ENCODE results near the gene APLF. TPM values are rescaled to one million over a fixed set of nuclear protein-coding genes. Genes with fewer than 3 reads are reported as not detected.

APLF gene, protein sequence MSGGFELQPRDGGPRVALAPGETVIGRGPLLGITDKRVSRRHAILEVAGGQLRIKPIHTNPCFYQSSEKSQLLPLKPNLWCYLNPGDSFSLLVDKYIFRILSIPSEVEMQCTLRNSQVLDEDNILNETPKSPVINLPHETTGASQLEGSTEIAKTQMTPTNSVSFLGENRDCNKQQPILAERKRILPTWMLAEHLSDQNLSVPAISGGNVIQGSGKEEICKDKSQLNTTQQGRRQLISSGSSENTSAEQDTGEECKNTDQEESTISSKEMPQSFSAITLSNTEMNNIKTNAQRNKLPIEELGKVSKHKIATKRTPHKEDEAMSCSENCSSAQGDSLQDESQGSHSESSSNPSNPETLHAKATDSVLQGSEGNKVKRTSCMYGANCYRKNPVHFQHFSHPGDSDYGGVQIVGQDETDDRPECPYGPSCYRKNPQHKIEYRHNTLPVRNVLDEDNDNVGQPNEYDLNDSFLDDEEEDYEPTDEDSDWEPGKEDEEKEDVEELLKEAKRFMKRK
- total RNA-seq (1 to 10 TPM; 3.6 to 4.0 TPM), polyA plus RNA-seq (1.9 TPM)

DNA sequence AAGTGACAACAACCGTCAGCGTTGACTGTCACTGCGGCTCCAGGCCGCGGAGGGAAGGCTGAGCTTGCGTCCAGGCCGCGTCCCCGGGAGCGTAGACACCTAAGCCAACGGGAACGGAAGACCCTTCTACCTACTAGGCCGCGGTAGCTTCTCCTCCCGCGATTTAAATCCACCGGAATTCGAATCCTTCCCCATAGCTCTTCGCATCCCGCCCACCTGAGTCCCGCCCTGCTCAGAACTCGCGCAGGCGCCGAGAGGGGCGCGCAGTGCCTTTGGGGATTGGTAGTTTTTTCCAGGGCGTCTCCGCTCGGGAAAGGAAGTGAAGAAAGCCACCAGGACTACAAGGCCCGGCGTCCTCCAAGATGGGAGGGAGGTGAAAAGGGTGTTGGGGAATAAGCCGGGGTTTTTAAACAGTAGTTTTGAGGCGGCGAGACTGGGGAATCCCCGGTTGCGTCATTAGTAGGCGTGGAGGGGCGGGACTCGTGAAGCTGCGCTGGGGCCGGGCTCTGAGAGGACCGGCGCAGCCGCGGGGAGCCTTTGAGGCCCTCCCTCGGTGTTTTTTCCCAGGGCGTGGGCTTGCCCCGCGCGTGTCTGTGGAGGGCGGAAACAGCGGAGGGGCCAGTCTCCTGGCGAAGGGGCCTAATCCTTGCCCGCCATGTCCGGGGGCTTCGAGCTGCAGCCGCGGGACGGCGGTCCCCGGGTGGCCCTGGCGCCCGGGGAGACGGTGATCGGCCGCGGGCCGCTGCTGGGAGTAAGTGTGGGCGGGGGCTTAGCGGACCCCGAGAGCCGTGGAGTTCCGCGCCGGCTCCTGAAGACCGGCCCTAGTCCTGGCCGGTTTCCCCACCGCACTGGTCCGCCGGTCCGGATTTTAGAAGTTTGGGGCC, at the start of gene APLF, which contains the start of gene FBXO48:
APLF (plus strand) TSS at position 509 of the 884 bp plus-strand sequence; CDS start at position 656, 147 bp downstream.
FBXO48 (minus strand) TSS at position 218 of the 884 bp plus-strand sequence. CDS start 2,149 bp downstream, outside the sequence.
- ChIA-PET CTCF (interaction anchor here (0.7 to 7.0 kb wide), 14 partner anchors 11 to 458 kb away, joined by 3 to 55 read pairs (median 4); no protein-coding TSS in a partner anchor), POLR2A (interaction anchor here (0.7 to 1.8 kb wide), 7 partner anchors 14 to 441 kb away, joined by 3 to 9 read pairs (median 4); no protein-coding TSS in a partner anchor)
- Mint-ChIP-seq H3K27ac (peak within 1 kb of the TSS; percentile 90 to 99 (median 96)), H3K9me3 (no peaks in the 10 kb centered on the region), H3K4me3 (peak within 1 kb of the TSS; percentile 92 to 99 (median 97)), H3K4me1 (peaks cover 31 to 56% (median 42%) of the 10 kb centered on the region in 3 donors), H3K36me3 (peaks cover 0 to 9% (median 1%) of the 10 kb centered on the region in 3 donors), H3K27me3 (no peaks in the 10 kb centered on the region)
- no peaks in the 10 kb centered on the region for H3K27me3 ChIP-seq (ENCODE audit: insufficient read depth, low read length, poor library complexity, severe bottlenecking)
- H3K36me3 ChIP-seq (ENCODE audit: insufficient read depth, low read length) = no peaks in the 10 kb centered on the region
- H3K9me3 ChIP-seq (ENCODE audit: low read length) = no peaks in the 10 kb centered on the region
- peak; percentile 96 to 99 (median 99) for DNase-seq
- H3K4me1 ChIP-seq (ENCODE audit: insufficient read depth, low read length) = peaks cover 25% of the 10 kb centered on the region
- peak within 1 kb of the TSS; percentile 98 for H3K4me3 ChIP-seq (ENCODE audit: low read length)
- peak within 1 kb of the TSS; percentile 92 for H3K27ac ChIP-seq (ENCODE audit: low read depth, low read length)

DNA sequence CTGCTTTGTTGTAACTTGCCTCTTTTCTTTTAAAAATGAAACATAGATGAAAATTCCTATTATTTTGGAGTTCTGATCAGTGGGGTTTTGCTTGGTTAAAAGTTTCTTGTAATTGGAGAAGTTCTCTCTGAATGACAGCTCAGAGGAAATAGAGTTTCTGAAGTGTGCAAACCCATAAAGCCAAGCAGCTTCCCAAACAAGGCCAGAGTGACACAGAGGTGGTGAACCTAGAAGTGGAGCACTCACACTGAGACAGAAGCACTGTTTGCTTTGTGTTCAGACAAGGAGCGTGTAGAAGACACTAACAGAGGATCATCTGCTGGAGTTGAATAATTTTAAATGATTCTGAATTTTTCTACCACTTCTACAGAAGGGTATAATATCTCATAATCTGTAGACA, 49.5 kb upstream of the APLF start:
- Histone ChIP-seq H3K4me1 (ENCODE audit: insufficient read depth, low read length) (peaks cover 36% of the 10 kb centered on the region), H3K4me3 (ENCODE audit: low read length) (no peak overlapping the region), H3K27ac (ENCODE audit: low read depth, low read length) (no peak overlapping the region), H3K9me3 (ENCODE audit: low read length) (no peaks in the 10 kb centered on the region), H3K27me3 (ENCODE audit: insufficient read depth, low read length, poor library complexity, severe bottlenecking) (no peaks in the 10 kb centered on the region), H3K36me3 (ENCODE audit: insufficient read depth, low read length) (no peaks in the 10 kb centered on the region)
- no peak for DNase-seq
- H3K27me3 Mint-ChIP-seq = no peaks in the 10 kb centered on the region
- ChIA-PET POLR2A (interaction anchor here (0.6 kb wide), 1 partner anchor 404 kb away, joined by 10 read pairs; no protein-coding TSS in a partner anchor), CTCF (interaction anchor here (1.0 to 1.6 kb wide), 2 partner anchors 23 to 291 kb away, joined by 4 to 11 read pairs; no protein-coding TSS in a partner anchor)
- H3K9me3 Mint-ChIP-seq = no peaks in the 10 kb centered on the region
- peak overlapping the region in 5 of 7 donors; percentile 33 to 57 (median 37) for H3K4me3 Mint-ChIP-seq
- peaks cover 47 to 86% (median 73%) of the 10 kb centered on the region in 3 donors for H3K4me1 Mint-ChIP-seq
- H3K27ac Mint-ChIP-seq = peak overlapping the region; percentile 22 to 85 (median 61)
- peaks cover 0 to 1% (median 0%) of the 10 kb centered on the region in 3 donors for H3K36me3 Mint-ChIP-seq

DNA sequence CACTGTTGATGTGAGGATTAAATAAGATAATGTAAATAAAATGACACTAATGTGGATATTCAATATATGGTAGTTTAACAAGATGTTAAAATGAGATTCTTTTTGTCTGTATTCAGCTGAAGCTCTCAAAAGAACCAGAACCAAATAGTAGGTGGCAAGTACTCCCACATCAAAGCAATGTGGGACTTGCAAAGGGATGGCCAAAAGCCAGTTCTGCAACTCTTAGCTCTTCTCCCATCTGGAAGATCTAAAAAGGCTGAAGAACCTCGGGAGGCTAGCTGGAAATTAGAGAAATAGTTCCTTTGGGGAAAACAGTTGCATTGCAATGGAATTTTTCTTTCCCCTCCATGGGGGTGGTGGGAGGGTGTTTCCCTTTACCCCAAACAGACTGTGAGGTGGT, 49.0 kb upstream of the APLF start:
- Mint-ChIP-seq H3K4me1 (peaks cover 44 to 81% (median 68%) of the 10 kb centered on the region in 3 donors), H3K27ac (peak overlapping the region; percentile 7 to 89 (median 68)), H3K4me3 (peak overlapping the region in 4 of 7 donors; percentile 35 to 47 (median 38)), H3K36me3 (peaks cover 0 to 1% (median 0%) of the 10 kb centered on the region in 3 donors), H3K9me3 (no peaks in the 10 kb centered on the region), H3K27me3 (no peaks in the 10 kb centered on the region)
- Histone ChIP-seq H3K27ac (ENCODE audit: low read depth, low read length) (peak overlapping the region; percentile 15), H3K4me1 (ENCODE audit: insufficient read depth, low read length) (peaks cover 38% of the 10 kb centered on the region), H3K9me3 (ENCODE audit: low read length) (no peaks in the 10 kb centered on the region), H3K36me3 (ENCODE audit: insufficient read depth, low read length) (no peaks in the 10 kb centered on the region), H3K4me3 (ENCODE audit: low read length) (no peak overlapping the region), H3K27me3 (ENCODE audit: insufficient read depth, low read length, poor library complexity, severe bottlenecking) (no peaks in the 10 kb centered on the region)
- POLR2A ChIA-PET = interaction anchor here (0.6 kb wide), 1 partner anchor 403 kb away, joined by 10 read pairs; no protein-coding TSS in a partner anchor
- DNase-seq = no peak
- CTCF ChIA-PET = interaction anchor here (1.6 kb wide), 1 partner anchor 23 kb away, joined by 11 read pairs; no protein-coding TSS in a partner anchor

DNA sequence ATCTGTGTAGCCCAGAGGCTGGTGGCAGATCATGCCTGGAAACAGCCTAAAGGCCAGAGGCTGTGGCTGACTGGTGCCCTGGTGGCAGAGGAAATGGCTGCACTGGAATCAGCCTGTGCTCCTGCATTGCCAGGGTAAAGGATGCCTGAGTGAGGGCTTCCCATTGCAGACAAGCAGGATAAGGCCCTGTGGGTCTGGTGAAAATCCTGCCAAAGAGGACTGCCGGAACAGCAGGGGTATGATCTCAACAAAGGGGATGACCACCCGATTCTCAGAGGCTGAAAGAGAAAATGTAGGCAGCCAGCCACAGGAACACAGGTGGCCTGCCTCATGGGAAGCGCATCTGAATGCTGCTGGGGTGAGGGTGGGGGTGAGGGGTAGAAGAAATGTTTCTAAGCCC, 48.5 kb upstream of the APLF start:
- Histone ChIP-seq H3K4me3 (ENCODE audit: low read length) (no peak overlapping the region), H3K4me1 (ENCODE audit: insufficient read depth, low read length) (peaks cover 38% of the 10 kb centered on the region), H3K27ac (ENCODE audit: low read depth, low read length) (peak overlapping the region; percentile 15), H3K36me3 (ENCODE audit: insufficient read depth, low read length) (no peaks in the 10 kb centered on the region), H3K9me3 (ENCODE audit: low read length) (no peaks in the 10 kb centered on the region), H3K27me3 (ENCODE audit: insufficient read depth, low read length, poor library complexity, severe bottlenecking) (no peaks in the 10 kb centered on the region)
- peak overlapping the region in 6 of 8 donors; percentile 7 to 89 (median 76) for H3K27ac Mint-ChIP-seq
- H3K27me3 Mint-ChIP-seq = no peaks in the 10 kb centered on the region
- no peak for DNase-seq
- ChIA-PET CTCF (interaction anchor here (1.6 kb wide), 1 partner anchor 22 kb away, joined by 11 read pairs; no protein-coding TSS in a partner anchor), POLR2A (no interaction called here)
- peak overlapping the region in 2 of 7 donors; percentile 38 to 78 for H3K4me3 Mint-ChIP-seq
- H3K4me1 Mint-ChIP-seq = peaks cover 42 to 78% (median 65%) of the 10 kb centered on the region in 3 donors
- H3K36me3 Mint-ChIP-seq = peaks cover 0 to 1% (median 0%) of the 10 kb centered on the region in 3 donors
- no peaks in the 10 kb centered on the region for H3K9me3 Mint-ChIP-seq

DNA sequence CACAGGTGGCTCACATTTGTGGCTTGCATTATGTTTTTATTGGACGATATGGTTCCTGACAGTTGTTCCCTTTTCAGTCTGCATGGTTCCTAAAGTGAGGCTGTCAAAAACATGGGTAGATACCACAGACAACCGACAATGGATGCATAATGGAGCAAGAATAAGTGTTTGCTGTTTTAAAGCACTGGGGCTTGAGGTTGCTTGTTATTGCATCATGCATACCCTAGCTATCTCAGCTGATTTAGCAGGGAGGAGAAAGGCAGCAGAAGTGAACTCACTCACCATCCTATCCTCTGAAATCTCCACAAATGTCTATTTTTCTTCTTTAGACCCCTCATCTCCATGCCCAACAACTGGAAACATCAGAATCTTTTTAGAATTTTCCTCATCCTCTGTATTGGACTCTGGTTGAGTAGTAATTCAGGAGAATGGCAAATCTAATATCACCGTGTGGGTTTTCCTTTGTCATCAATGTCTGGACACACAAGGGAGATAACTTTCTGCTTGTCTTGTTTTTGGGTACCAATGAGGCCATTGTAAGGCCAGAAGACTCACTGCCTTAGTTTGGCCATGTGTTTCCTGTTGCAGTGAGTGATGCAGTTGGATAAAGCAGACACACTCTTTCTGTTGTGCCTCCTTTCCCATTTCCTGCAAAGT, 47.0 kb upstream of the APLF start:
- H3K36me3 ChIP-seq (ENCODE audit: insufficient read depth, low read length) = no peaks in the 10 kb centered on the region
- no peak for DNase-seq
- Mint-ChIP-seq H3K36me3 (peaks cover 0 to 1% (median 0%) of the 10 kb centered on the region in 3 donors), H3K27ac (peak overlapping the region in 1 of 8 donors; percentile 9), H3K4me1 (peaks cover 40 to 63% (median 62%) of the 10 kb centered on the region in 3 donors), H3K27me3 (no peaks in the 10 kb centered on the region), H3K4me3 (no peak overlapping the region), H3K9me3 (no peaks in the 10 kb centered on the region)
- CTCF ChIA-PET = interaction anchor here (1.1 kb wide), 1 partner anchor 24 kb away, joined by 3 read pairs; no protein-coding TSS in a partner anchor
- peaks cover 49% of the 10 kb centered on the region for H3K4me1 ChIP-seq (ENCODE audit: insufficient read depth, low read length)
- H3K4me3 ChIP-seq (ENCODE audit: low read length) = no peak overlapping the region
- H3K9me3 ChIP-seq (ENCODE audit: low read length) = no peaks in the 10 kb centered on the region
- no peaks in the 10 kb centered on the region for H3K27me3 ChIP-seq (ENCODE audit: insufficient read depth, low read length, poor library complexity, severe bottlenecking)
- POLR2A ChIA-PET = interaction anchor here (0.5 kb wide), 1 partner anchor 60 kb away, joined by 4 read pairs; no protein-coding TSS in a partner anchor
- no peak overlapping the region for H3K27ac ChIP-seq (ENCODE audit: low read depth, low read length)

DNA sequence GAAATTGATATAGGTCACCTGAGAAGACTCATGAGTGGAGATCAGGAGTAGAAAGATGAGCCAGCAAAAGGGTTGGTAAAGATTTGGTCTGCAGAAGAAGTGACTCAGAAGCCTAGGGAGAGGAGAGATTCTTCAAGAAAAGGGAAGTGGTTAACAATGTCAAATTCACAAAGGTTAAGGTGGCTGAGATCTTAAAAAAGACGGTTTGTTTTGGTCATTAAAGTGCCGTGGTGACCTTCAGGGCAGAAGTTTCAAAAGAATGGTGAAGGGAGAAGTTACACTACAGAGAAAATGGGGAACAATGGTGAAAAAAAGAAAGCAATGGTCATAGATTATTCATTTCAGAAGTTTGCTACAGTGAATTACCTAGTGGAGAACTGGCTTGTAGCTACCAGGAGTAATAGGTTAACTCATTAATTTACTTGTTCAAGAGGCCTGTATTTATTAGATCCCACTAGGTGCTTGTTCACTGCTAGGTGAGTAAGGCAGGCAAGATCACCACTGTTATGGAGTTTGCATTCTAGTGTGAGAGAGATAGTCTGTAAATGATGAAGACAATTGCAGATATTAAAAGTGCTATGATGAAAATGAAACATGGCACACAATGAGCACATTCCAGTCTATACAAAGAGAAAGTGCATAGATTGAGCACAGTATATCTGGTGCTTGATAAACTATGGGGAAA, 43.3 kb upstream of the APLF start:
- no peaks in the 10 kb centered on the region for H3K36me3 ChIP-seq (ENCODE audit: insufficient read depth, low read length)

More for the DNA sequence above, 43.3 kb upstream of the APLF start:
- H3K27me3 Mint-ChIP-seq = no peaks in the 10 kb centered on the region
- ChIA-PET CTCF (no interaction called here), POLR2A (interaction anchor here (1.2 kb wide), 1 partner anchor 17 kb away, joined by 4 read pairs; no protein-coding TSS in a partner anchor)
- Histone ChIP-seq H3K4me1 (ENCODE audit: insufficient read depth, low read length) (peaks cover 53% of the 10 kb centered on the region), H3K4me3 (ENCODE audit: low read length) (no peak overlapping the region), H3K27me3 (ENCODE audit: insufficient read depth, low read length, poor library complexity, severe bottlenecking) (no peaks in the 10 kb centered on the region), H3K9me3 (ENCODE audit: low read length) (no peaks in the 10 kb centered on the region), H3K27ac (ENCODE audit: low read depth, low read length) (no peak overlapping the region)
- H3K36me3 Mint-ChIP-seq = peaks cover 0 to 1% (median 0%) of the 10 kb centered on the region in 3 donors
- no peak overlapping the region for H3K4me3 Mint-ChIP-seq
- H3K9me3 Mint-ChIP-seq = no peaks in the 10 kb centered on the region
- DNase-seq = peak in 1 of 5 donors; percentile 35
- peaks cover 26 to 34% (median 27%) of the 10 kb centered on the region in 3 donors for H3K4me1 Mint-ChIP-seq
- no peak overlapping the region for H3K27ac Mint-ChIP-seq

All from CD8-positive, alpha-beta memory T cell (primary cell).